Body of pancreas (tissue), 4 donors: ENCODE results near the gene EAF1.

ENCODE experiments used
- CTCF ChIP-seq, 7 experiments: fragments of 450-650 bp in 4 of 7; fragments of 200-600 bp in 3 of 7; sonication (generic) in 3 of 7; IDR thresholded peaks; one replicate each; pipeline ENCODE4 v1.5.1; 2016 to 2019; ENCODE audit warnings: antibody characterized with exemption in 7 of 7
- POLR2A ChIP-seq, 3 donors: fragments of 450-650 bp; IDR thresholded peaks; one replicate each; pipeline ENCODE4 v1.6.1; 2016; ENCODE audit warnings: antibody characterized with exemption in 3 of 3, mild to moderate bottlenecking in 2 of 3

- TF ChIP-seq CTCF (IDR thresholded peaks at IDR 0.05): no peak
- no peak for TF ChIP-seq POLR2A (IDR thresholded peaks at IDR 0.05)
Observed at GRCh38 chr3:15476378-15476777, 49.0 kb downstream of the EAF1 start.
